Measurements from ENCODE around the gene KHSRP.

DNA sequence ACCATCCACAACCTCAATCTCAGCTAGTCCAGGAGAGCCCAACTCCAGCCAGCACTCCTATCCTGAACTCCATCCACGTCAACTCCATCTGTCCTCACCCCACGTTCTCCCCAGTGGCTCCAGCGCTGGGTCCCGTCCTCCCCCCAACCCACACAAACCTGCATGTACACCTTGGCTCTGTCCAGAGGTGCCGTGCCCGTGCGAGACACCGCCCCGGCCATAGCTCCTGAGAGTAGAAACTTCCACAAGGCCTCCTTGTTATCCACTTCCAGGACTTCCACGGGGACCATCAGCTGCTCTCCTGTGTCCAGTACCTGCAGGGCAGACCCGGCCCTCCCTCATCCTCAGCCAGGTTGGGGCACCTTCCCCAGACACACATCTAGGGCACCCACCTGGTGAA, 7.3 kb upstream of the KHSRP start:
- no peak for TF ChIP-seq EZH2 (IDR thresholded peaks at IDR 0.05)
- no peak for TF ChIP-seq POLR2AphosphoS5 (IDR thresholded peaks at IDR 0.05; ENCODE audit: borderline replicate concordance, low read depth, low read length)
- no peak for TF ChIP-seq FOXP2 (optimal IDR thresholded peaks at IDR 0.05; ENCODE audit: control extremely low read depth, extremely low read length, insufficient read depth)
